GM12892 (cell line): ENCODE measurements around the gene NOPCHAP1.
A peak's percentile ranks its signal among the peaks of the same experiment; 100 is the strongest.

Experiments used
- DNase-seq: peaks from one replicate; pipeline ENCODE4 v3.0.0; 2011; ENCODE audit not compliant: insufficient read length
- FAIRE-seq: peaks from 2 replicates; lab custom pipeline; 2011; peaks lifted over from hg19 to GRCh38; lab: Jason Lieb, UNC
- POLR2A ChIP-seq: IDR thresholded peaks from 2 replicates; pipeline ENCODE4 v1.6.1; 2011; ENCODE audit warnings: low read depth, low read length, control low read depth
- POLR2AphosphoS5 ChIP-seq: IDR thresholded peaks from 2 replicates; pipeline ENCODE4 v1.6.1; 2011; ENCODE audit warnings: low read depth, low read length, control low read depth
- TAF1 ChIP-seq: IDR thresholded peaks from 2 replicates; pipeline ENCODE4 v1.6.1; 2011; ENCODE audit warnings: low read depth, mild to moderate bottlenecking, control low read depth, low read length, borderline replicate concordance

Gene NOPCHAP1

DNA sequence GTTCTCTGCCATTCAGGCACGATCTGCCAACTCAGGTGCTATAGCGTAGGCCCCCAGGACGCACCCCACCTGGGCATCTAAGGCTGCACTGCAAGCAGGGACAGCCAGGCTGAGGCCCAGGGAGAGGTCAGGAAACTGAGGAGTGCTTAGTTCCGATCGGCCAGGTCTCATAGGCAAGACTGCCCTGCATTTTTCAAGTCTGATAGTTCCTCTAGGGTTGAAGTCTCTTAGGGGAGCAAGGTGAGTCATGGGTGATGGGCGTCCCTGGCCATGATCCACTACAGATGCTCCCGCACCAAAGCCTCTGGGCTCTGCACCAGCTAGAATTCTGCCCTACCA is 13.2 kb downstream of the NOPCHAP1 start:
- DNase-seq (no peak), FAIRE-seq (no peak)
- TF ChIP-seq TAF1 = no peak
- no peak for TF ChIP-seq POLR2AphosphoS5
- TF ChIP-seq POLR2A = no peak

DNA sequence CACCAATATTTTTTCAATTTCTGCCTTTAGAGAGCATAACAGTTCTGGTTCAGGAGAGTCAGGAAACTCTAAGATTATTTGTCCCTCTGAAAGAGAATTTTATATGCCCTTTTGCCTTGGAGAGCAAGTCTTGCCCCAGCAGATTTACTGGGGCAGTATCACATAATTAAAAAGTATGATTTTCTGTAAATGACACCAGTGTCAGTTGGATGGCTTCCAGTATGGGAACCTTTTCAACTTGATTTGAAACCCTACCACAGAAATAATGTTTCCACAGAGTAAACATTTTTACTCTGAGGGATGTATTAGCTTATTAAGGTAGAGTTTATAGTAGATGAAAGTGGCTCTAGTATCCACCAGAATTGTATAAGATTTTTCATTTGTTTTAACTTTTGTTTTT is 15.4 kb downstream of the NOPCHAP1 start:
- FAIRE-seq = no peak
- TF ChIP-seq TAF1 (no peak), POLR2AphosphoS5 (no peak), POLR2A (no peak)
- no peak for DNase-seq

DNA sequence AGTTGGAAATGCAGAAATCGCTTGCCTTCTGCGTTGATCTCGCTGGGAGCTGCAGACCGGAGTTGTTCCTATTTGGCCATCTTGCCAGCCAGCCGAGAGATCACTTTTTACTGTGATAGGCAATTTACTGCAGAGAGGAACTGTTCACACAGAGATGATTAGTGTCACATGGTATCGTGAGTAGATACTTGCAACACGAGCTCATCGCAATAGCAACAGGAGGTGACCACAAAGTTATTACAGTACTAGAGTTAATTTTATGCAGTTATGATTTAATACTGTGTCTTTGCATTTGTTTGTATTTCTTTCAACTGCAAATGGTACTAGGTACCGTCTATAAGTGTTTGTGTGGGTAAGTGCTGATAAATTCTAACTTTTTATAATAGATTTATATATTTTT is 27.8 kb downstream of the NOPCHAP1 start:
- FAIRE-seq (no peak), DNase-seq (no peak)
- TF ChIP-seq TAF1 (no peak), POLR2A (no peak), POLR2AphosphoS5 (no peak)

DNA sequence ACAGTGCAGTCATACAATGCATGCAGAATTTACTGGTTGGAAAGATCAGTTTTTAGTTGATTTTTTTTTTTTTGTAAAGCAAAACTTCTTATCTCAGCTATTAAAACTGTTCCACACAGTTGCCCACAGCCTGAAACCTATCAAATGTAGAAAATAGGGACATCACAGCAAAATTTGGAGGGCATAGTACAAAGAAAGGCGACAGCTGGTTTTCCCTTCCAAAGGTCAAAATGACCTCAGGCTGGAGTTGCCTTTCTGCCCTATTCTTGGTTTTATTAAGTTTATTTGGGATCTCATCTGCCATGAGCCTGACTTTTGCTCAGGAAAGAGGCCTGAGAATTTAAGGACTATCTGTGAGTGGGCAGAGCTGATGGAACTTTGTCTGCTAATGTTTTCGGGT is 28.5 kb downstream of the NOPCHAP1 start:
- TF ChIP-seq TAF1 = no peak
- no peak for TF ChIP-seq POLR2A
- TF ChIP-seq POLR2AphosphoS5 = no peak
- no peak for DNase-seq
- FAIRE-seq = no peak

DNA sequence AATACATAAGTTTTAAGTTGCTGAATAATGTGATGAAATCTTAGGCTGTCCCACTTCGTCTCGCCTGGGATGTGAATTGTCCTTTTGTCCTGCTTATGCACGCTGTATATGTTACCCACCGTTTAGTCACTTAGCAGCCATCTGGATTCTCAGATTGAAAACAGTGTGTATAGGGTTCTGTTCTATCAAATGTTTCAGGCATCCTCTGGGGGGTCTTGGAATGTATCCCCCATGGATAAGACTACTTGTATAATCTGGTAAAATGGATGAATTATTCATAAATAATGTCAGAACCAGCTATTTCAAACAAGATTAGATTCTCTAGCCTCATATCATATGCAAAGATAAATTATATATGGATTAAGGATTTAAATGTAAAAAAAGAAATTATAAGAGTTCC is 29.4 kb downstream of the NOPCHAP1 start:
- FAIRE-seq (no peak), DNase-seq (no peak)
- TF ChIP-seq POLR2A (no peak), TAF1 (no peak), POLR2AphosphoS5 (no peak)

DNA sequence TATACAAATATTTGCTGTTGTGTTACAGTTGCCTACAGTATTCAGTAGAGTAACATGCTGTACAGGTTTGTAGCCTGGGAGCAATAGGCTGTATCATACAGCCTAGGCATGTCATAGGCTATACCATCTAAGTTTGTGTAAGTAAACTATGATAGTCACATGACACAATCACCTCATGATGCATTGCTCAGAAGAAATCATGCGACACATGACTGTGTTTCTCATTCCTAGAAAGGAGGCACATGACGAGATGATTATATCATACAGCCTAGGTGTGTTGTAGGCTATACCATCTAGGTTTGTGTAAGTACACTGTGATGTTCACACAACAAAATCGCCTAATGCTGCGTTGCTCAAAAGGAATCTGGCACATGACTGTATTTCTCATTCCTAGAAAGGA is 31.9 kb downstream of the NOPCHAP1 start:
- no peak for TF ChIP-seq TAF1
- no peak for TF ChIP-seq POLR2AphosphoS5
- no peak for TF ChIP-seq POLR2A

DNA sequence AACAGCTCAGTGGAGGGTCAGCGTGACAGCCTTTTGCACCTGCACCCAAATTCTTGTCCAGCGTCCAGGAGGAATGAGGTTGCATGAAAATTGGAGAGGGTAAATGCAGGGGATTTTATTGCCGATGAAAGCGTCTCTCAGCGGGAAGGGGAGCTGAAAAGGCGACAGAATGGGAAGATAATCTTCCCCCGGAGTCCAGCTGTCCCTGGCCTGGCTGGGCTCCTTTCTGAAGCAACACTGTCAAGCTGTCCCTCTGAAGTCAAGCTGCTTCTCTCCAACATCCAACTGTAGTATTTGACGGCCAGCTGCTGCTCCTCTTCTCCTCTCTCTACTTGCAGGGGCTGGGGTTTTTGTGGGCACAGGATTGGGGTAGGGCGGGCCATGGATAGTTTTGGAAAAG is 32.7 kb downstream of the NOPCHAP1 start:
- DNase-seq (no peak), FAIRE-seq (no peak)
- TF ChIP-seq POLR2A (no peak), TAF1 (no peak), POLR2AphosphoS5 (no peak)

More for the DNA sequence above, 31.9 kb downstream of the NOPCHAP1 start:
- DNase-seq (no peak), FAIRE-seq (peak; percentile 61)

DNA sequence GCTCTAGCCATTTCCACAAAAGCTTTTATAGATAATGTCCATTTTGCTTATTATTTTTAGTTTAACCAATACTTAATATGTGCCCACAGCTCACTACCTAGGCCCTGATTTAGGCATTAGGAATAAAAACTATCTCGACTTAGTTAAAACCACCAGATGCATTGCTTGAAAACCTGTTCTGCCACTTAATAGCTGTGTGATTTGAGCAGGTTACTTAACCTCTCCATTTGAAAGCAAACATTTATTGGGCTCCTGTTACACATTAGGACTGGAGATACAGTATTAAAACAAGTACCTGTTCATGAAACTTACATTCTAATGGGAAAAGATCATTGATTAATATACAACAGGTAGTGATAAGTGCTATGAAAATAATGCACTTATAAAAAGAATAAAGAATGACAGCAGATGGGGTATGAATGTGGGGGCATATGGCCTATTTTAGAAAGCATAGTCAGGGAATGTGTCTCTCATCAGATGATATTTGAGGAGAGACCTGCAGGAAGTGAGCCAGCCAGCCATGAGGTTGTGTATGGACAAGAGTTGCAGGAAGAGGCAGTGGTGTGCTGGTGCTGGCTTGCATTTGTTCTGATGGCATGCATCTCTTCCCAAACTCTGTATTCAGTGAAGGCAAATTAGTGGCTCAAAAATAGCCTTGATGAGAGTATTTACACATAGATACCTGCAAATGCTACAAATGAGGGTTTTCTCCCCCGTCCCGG is 34.3 kb downstream of the NOPCHAP1 start:
- DNase-seq = no peak
- no peak for FAIRE-seq
- TF ChIP-seq POLR2AphosphoS5 (no peak), POLR2A (no peak), TAF1 (no peak)

DNA sequence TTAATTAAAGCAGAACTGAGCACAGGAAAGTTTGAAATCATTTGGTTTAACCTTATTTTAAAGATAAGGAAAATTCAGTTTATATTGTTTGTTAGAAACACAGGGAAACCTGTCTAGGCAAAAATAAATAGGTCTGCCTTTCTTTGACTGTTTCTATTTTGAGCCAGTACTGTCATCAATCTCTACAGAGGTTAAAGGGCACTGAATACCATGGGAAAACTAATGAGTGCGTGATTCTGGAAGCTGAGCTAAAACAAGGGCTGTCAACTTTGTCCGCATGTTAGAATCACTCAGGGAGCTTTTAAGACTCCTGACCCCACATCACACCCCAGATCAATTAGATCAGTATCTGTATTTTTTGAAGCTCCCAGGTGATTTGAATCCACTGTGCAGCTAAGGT is 38.8 kb downstream of the NOPCHAP1 start:
- no peak for TF ChIP-seq TAF1
- no peak for FAIRE-seq

DNA sequence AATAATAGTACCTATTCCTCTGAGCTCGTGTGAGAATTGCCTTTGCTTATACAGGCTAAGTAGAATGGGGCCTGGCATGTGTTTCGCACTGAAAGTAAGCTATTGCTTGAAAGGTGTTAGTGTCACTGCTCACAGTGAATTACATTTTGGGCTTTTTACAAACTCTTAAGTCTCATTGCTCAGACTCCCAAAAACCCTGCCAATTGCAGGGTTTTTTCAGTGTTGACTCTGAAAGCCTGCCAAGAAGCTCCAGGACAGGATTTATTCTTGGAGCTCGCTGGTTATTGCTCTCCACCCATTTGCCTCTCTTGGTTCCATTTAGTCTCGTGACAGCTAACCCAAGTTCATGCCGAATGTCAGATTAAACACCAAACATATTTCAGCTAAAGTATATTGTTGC is 39.8 kb downstream of the NOPCHAP1 start:
- TF ChIP-seq POLR2A = no peak
- TF ChIP-seq POLR2AphosphoS5 = no peak
- FAIRE-seq (no peak), DNase-seq (no peak)

More for the DNA sequence above, 38.8 kb downstream of the NOPCHAP1 start:
- no peak for DNase-seq

DNA sequence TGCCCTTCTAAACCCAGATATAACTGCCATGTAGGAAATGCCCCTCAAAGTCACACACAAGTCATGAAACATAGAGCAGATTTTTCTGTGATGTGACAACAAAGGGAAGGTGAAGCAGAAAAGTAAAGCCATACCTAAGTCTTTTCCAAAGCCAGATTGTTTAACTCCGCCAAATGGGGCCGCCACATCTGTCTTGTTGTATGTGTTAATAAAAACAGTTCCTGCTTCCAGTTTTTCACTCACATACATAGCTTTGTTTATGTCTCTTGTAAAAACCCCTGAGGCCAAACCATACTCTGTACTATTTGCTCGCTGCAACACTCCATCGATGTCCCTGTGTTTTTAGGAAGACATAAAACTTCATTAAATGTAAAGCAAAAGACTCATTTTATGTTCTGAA is 40.3 kb downstream of the NOPCHAP1 start:
- DNase-seq = no peak
- no peak for FAIRE-seq
- no peak for TF ChIP-seq POLR2AphosphoS5

DNA sequence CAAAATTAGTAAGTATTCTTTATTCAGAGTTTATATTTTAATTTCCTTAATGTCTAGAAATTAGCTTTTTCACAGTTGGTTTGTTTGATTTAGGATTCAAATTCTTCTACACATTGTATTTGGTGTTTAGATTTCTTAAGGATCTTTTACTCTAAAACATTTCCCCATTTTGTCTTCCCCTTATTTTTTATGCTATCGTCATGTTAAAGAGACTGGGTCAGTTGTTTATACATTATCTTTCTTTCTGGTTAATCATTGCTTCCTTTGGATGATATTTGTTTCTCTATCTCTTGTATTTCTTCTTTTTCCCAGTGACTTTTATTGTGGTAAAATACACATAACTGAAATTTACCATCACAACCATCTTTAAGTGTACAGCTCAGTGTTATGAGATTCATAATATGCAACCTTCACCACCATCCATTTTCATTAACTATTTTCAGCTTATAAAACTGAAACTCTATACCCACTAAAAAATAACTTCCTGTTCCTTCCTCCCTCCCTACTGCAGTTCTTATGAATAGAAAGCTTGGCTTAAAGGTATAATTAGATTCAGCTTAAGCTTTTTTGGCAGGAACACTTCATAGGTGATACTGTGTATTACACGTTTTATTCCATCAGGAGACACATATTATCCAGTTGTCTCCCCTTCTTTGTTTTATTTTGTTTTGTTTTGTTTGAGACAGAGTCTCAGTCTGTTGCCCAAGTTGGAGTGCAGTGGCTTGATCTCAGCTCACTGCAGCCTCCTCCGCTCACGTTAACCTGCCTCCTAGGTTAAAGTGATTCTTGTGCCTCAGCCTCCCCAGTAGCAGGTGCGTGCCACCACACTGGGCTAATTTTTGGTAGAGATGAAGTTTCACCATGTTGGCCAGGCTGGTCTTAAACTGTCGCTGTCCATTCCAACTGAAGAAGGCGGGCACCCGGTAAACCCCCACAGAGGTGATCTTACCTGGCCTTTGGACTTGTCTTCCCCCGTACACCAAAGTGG is 45.0 kb downstream of the NOPCHAP1 start:
- DNase-seq (no peak), FAIRE-seq (peak; percentile 85)
- TF ChIP-seq POLR2AphosphoS5 (no peak), POLR2A (no peak), TAF1 (no peak)
